Measurements from ENCODE around the gene PREX1. TPM values are rescaled to one million over a fixed set of nuclear protein-coding genes. Genes with fewer than 3 reads are reported as not detected.

PREX1 gene
- total and polyA plus RNA-seq, 2 donors (not counting 3 experiments of a cell fraction or from before 2014, with no cell fraction given), result 51.3 to 72.9 TPM

GRCh38 chr20:48629960-48630315 is 197.9 kb downstream of the PREX1 start:
- ChIA-PET CTCF (interaction anchor here (1.2 to 2.1 kb wide), 2 partner anchors 9 to 952 kb away, joined by 3 to 11 read pairs; no protein-coding TSS in a partner anchor), POLR2A (interaction anchor here (0.6 kb wide), 1 partner anchor 583 kb away, joined by 4 read pairs; no protein-coding TSS in a partner anchor)
- no peaks in the 10 kb centered on the region for H3K9me1 ChIP-seq (replicated peaks; ENCODE audit: control insufficient read depth, extremely low read depth, insufficient read depth, low read length)
- H3K27me3 ChIP-seq (ENCODE audit: control insufficient read depth in 2 of 2, insufficient read depth in 2 of 2, low read length in 2 of 2), result no peaks in the 10 kb centered on the region
- no peak overlapping the region for H3K4me3 ChIP-seq (replicated peaks in 1 of 3; ENCODE audit: insufficient read depth in 1 of 3, low read depth in 1 of 3, low read length in 3 of 3)
- peaks cover 6% of the 10 kb centered on the region for H3K4me1 ChIP-seq (ENCODE audit: control insufficient read depth, extremely low read depth, insufficient read depth, low read length)
- FAIRE-seq (no peak), DNase-seq (ENCODE audit: low read depth, low spot score) (no peak)
- dilution Hi-C loops (cut with MboI; ENCODE audit: extremely low pct_ligation_motif_present, low sequenced_read_pairs) (no loop called here), intact Hi-C loops (cut with micrococcal nuclease) (no loop called here)
- H2AFZ ChIP-seq (ENCODE audit: low read depth, low read length), result no peak overlapping the region
- H4K20me1 ChIP-seq (replicated peaks; ENCODE audit: control insufficient read depth, extremely low read depth, insufficient read depth, low read length), result no peaks in the 10 kb centered on the region
- H3K9me3 ChIP-seq (replicated peaks; ENCODE audit: control insufficient read depth, insufficient read depth, low read length), result no peaks in the 10 kb centered on the region
- peaks cover 0 to 55% of the 10 kb centered on the region in 2 experiments for H3K36me3 ChIP-seq (ENCODE audit: control insufficient read depth in 2 of 2, extremely low read depth in 1 of 2, insufficient read depth in 2 of 2, low read length in 2 of 2)
- TF ChIP-seq POLR2AphosphoS5 (IDR thresholded peaks at IDR 0.05; ENCODE audit: insufficient read depth, low read depth, low read length) (no peak), POLR2A (IDR thresholded peaks at IDR 0.05; ENCODE audit: low read depth, low read length) (no peak), GATA2 (IDR thresholded peaks at IDR 0.05; ENCODE audit: insufficient read depth, insufficient read length, low read depth, low read length) (no peak), MYC (IDR thresholded peaks at IDR 0.05; ENCODE audit: low read depth, low read length) (no peak), MAX (IDR thresholded peaks at IDR 0.05; ENCODE audit: insufficient read depth, insufficient read length) (no peak), JUN (IDR thresholded peaks at IDR 0.05; ENCODE audit: borderline replicate concordance, insufficient read depth, insufficient read length, low read depth) (no peak), FOS (IDR thresholded peaks at IDR 0.05; ENCODE audit: borderline replicate concordance, insufficient read depth, low read length) (no peak), CTCF (IDR thresholded peaks at IDR 0.05; ENCODE audit: extremely low read depth in 1 of 2, insufficient read depth in 1 of 2, low read depth in 1 of 2, low read length in 2 of 2) (no peak), EZH2 (IDR thresholded peaks at IDR 0.05; ENCODE audit: borderline replicate concordance, low read depth, low read length, severe bottlenecking) (no peak)
- no TSS peak for BruUV-seq (replicated peaks)
- H3K4me2 ChIP-seq (ENCODE audit: insufficient read depth, low read length), result no peak overlapping the region
- no peak overlapping the region for H3K9ac ChIP-seq (replicated peaks; ENCODE audit: extremely low read depth, insufficient read depth, low read length)
- no peak overlapping the region for H3K27ac ChIP-seq (ENCODE audit: insufficient read depth, low read depth, low read length)
- no peaks in the 10 kb centered on the region for H3K79me2 ChIP-seq (ENCODE audit: control insufficient read depth, insufficient read depth, low read length)
